ENCODE data around the gene SATB1.

DNA sequence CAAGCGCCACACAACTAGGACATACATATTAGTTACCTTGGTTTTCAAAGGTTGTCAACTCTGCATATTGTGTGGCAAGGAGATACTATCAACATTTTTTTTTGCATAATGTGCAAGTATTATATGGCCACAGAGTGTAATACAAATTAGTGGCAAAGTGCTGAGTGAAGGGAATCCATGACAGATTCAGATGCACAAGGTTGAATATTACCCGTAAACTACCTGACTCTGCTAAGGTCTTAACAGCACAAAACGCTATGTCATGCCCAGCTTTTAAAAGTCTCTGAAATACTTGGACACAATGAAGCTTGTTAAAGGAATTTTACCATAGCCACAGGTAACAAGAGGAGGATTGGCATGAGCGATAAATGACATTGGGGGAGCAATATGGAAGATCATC lies 79.0 kb downstream of the SATB1 start:
- no peak for TF ChIP-seq POLR2AphosphoS5 (IDR thresholded peaks at IDR 0.05)
- TF ChIP-seq, protein P1, sequence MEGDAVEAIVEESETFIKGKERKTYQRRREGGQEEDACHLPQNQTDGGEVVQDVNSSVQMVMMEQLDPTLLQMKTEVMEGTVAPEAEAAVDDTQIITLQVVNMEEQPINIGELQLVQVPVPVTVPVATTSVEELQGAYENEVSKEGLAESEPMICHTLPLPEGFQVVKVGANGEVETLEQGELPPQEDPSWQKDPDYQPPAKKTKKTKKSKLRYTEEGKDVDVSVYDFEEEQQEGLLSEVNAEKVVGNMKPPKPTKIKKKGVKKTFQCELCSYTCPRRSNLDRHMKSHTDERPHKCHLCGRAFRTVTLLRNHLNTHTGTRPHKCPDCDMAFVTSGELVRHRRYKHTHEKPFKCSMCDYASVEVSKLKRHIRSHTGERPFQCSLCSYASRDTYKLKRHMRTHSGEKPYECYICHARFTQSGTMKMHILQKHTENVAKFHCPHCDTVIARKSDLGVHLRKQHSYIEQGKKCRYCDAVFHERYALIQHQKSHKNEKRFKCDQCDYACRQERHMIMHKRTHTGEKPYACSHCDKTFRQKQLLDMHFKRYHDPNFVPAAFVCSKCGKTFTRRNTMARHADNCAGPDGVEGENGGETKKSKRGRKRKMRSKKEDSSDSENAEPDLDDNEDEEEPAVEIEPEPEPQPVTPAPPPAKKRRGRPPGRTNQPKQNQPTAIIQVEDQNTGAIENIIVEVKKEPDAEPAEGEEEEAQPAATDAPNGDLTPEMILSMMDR (IDR thresholded peaks at IDR 0.05): no peak
- no peak for TF ChIP-seq POLR2A (IDR thresholded peaks at IDR 0.05)
